ENCODE results near the gene C22orf42. TPM values are rescaled to one million over a fixed set of nuclear protein-coding genes. Genes with fewer than 3 reads are reported as not detected.
"Not testable (repeated sequence)": the region's sequence is repeated elsewhere in the genome, so short reads cannot be mapped to it uniquely, and the experiment has no call there.

Gene C22orf42
- not detected for total RNA-seq
- long read RNA-seq = 0 reads

GRCh38 chr22:32158712-32159533, at the start of gene C22orf42:
TSS of gene C22orf42 (minus strand) at chr22:32159303. CDS start at chr22:32159215, 88 bp downstream.
- ATAC-seq (no peak), DNase-seq (ENCODE audit: missing footprints) (no peak)
- intact Hi-C loops (cut with DNase I) = no loop called here

- no peak for DNase-seq (ENCODE audit: missing footprints)
- ATAC-seq = no peak
- intact Hi-C loops (cut with DNase I) = loop anchor here (5.0 kb wide), 1 partner anchor 231 kb away; no protein-coding TSS in a partner anchor
These were observed 49.6 kb upstream of the C22orf42 start for GRCh38 chr22:32208681-32209080.

GRCh38 chr22:32207971-32208480, 48.9 kb upstream of the C22orf42 start:
- DNase-seq (ENCODE audit: missing footprints) (no peak), ATAC-seq (no peak)
- intact Hi-C loops (cut with DNase I) = loop anchor here (5.0 kb wide), 1 partner anchor 231 kb away; no protein-coding TSS in a partner anchor

GRCh38 chr22:32206774-32207758, 48.0 kb upstream of the C22orf42 start:
- ATAC-seq (no peak), DNase-seq (ENCODE audit: missing footprints) (no peak)
- intact Hi-C loops (cut with DNase I) = loop anchor here (5.0 kb wide), 1 partner anchor 230 kb away; no protein-coding TSS in a partner anchor

- ATAC-seq = no peak
- intact Hi-C loops (cut with DNase I) = loop anchor here (5.0 kb wide), 1 partner anchor 229 kb away; no protein-coding TSS in a partner anchor
- no peak for DNase-seq (ENCODE audit: missing footprints)
These were observed 47.1 kb upstream of the C22orf42 start for GRCh38 chr22:32205974-32206773.

- ATAC-seq (peak; percentile 64), DNase-seq (ENCODE audit: missing footprints) (no peak)
- intact Hi-C loops (cut with DNase I) = loop anchor here (5.0 kb wide), 2 partner anchors 62 to 228 kb away; no protein-coding TSS in a partner anchor
These were observed 46.0 kb upstream of the C22orf42 start, which contains the start of gene RFPL2 for GRCh38 chr22:32204856-32205722. TSS of gene RFPL2 (minus strand) at chr22:32205073. CDS start at chr22:32202451, 2,622 bp downstream.

- intact Hi-C loops (cut with DNase I) = loop anchor here (5.0 kb wide), 1 partner anchor 63 kb away; no protein-coding TSS in a partner anchor
- no peak for ATAC-seq
- DNase-seq (ENCODE audit: missing footprints) = no peak
These were observed 45.1 kb upstream of the C22orf42 start for GRCh38 chr22:32204040-32204855.

GRCh38 chr22:32203181-32204039, 44.3 kb upstream of the C22orf42 start:
- DNase-seq (ENCODE audit: missing footprints) (no peak), ATAC-seq (no peak)
- intact Hi-C loops (cut with DNase I) = loop anchor here (5.0 kb wide), 1 partner anchor 64 kb away; no protein-coding TSS in a partner anchor

- no peak for DNase-seq (ENCODE audit: missing footprints)
- ATAC-seq = peak; percentile 66
- intact Hi-C loops (cut with DNase I) = loop anchor here (5.0 kb wide), 1 partner anchor 65 kb away; no protein-coding TSS in a partner anchor
These were observed 43.6 kb upstream of the C22orf42 start for GRCh38 chr22:32202539-32203180.

- ATAC-seq (no peak), DNase-seq (ENCODE audit: missing footprints) (no peak)
- intact Hi-C loops (cut with DNase I) = loop anchor here (5.0 kb wide), 1 partner anchor 65 kb away; no protein-coding TSS in a partner anchor
These were observed 43.0 kb upstream of the C22orf42 start for GRCh38 chr22:32202161-32202538.

GRCh38 chr22:32200752-32201151, 41.6 kb upstream of the C22orf42 start:
- no peak for DNase-seq (ENCODE audit: missing footprints)
- intact Hi-C loops (cut with DNase I) = loop anchor here (2.0 to 5.0 kb wide), 2 partner anchors 58 to 67 kb away; no protein-coding TSS in a partner anchor
- no peak for ATAC-seq

- no peak for ATAC-seq
- DNase-seq (ENCODE audit: missing footprints) = no peak
- intact Hi-C loops (cut with DNase I) = loop anchor here (2.0 to 5.0 kb wide), 2 partner anchors 57 to 67 kb away; no protein-coding TSS in a partner anchor
These were observed 40.9 kb upstream of the C22orf42 start for GRCh38 chr22:32199961-32200360.

- ATAC-seq (no peak), DNase-seq (ENCODE audit: missing footprints) (no peak)
- intact Hi-C loops (cut with DNase I) = no loop called here
These were observed 40.2 kb upstream of the C22orf42 start for GRCh38 chr22:32199341-32199740.

GRCh38 chr22:32197553-32198226, 38.6 kb upstream of the C22orf42 start:
- intact Hi-C loops (cut with DNase I); ATAC-seq; DNase-seq (ENCODE audit: missing footprints): not testable (repeated sequence)

All from Right ventricle myocardium inferior (tissue), 1 donor.